ENCODE results near the gene EFNA4.
A peak's percentile ranks its signal among the peaks of the same experiment; 100 is the strongest.

The EFNA4 gene

DNA sequence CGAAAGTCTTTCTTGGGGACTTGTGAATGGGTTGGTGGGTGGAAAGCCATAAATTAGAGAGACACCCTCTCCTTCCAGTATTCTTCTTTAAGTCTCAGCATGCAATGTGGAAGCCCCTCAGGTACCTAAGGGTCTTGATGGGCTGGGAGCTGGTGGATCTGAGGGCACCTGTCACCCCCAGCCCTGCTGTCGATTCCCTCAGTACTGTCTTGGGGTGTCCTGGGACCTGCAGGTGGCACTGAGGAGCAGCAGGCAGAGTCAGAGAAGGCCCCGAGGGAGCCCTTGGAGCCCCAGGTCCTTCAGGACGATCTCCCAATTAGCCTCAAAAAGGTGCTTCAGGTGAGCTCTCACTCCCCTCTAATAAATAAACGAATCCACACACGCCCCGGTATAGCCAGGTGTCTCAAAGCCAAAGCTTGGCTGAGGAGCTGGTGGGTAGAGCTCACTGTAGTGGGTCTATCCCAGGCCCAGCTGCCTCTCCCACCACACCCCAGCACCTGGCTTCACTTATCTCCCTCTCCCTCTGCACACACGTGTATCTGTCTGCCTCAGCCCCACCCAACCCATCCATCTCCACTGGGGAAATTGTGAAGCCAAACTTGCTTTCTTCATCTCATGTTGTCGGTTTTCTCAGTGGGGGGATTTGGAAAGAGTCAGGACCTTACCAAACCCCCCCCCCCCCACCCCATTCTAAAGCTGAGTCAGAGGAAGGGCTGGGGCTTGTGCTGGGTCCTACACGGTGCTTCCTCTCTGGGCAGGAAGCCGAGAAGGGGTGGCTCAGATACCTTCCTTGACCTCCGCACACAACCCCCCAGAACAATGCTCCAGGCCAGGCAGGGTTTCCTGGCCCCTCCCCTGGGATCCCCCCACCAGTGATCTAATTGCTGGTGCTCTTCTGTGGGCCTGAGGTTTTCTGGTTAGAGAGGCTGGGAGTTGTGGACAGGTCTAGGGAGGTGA is 10.8 kb upstream of the EFNA4 start:
- DNase-seq, result no peak

DNA sequence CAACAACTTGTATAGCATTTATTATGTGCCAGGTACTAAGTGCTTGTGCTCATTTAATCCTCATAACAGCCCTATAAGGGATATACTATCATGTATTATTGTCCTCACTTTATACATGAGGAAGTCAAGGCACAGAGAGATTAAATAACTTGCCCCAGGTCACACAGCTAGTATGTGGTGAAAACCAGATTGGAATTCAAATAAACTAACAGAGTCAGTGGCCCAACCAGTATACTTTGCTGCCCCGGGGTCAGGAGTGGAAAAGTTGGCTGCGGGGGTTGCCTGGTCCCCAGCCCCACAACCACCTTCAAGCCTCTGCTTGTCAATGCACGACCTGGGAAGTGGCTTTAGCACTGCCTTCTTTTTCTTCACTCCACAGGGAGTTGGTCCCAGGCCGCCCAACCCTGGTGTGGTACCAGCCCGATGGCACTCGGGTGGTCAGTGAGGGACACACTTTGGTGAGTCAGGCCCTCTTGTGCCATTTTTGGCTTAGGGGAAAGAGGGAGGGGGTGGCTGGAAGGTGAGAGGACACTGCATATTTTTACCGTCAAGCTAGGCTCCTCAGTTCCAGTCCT is 9.9 kb upstream of the EFNA4 start:
- DNase-seq, result no peak

DNA sequence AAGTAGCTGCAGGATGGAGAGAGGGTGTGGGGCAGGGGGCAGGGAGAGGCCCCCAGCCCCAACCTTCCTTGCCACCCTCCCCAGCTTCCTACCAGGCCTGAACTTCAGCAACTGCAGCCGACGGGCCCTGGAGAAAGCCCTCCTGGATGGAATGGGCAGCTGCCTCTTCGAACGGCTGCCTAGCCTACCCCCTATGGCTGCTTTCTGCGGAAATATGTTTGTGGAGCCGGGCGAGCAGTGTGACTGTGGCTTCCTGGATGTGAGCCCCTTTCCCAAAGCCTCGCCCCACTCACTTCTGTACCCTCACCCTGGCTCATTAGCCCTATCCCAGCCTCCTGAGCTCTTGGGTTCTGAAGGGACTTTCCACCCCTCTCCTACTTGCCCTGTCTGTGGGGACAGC is 6.4 kb upstream of the EFNA4 start:
- DNase-seq, result no peak

DNA sequence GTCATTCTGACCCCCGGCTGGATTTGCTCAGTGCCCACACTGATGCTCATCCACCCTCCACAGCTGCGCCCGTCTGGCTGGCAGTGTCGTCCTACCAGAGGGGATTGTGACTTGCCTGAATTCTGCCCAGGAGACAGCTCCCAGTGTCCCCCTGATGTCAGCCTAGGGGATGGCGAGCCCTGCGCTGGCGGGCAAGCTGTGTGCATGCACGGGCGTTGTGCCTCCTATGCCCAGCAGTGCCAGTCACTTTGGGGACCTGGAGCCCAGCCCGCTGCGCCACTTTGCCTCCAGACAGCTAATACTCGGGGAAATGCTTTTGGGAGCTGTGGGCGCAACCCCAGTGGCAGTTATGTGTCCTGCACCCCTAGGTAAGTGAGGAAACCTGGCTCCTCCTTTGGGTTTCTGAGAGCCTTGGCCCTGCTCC is 5.7 kb upstream of the EFNA4 start:
- no peak for DNase-seq

DNA sequence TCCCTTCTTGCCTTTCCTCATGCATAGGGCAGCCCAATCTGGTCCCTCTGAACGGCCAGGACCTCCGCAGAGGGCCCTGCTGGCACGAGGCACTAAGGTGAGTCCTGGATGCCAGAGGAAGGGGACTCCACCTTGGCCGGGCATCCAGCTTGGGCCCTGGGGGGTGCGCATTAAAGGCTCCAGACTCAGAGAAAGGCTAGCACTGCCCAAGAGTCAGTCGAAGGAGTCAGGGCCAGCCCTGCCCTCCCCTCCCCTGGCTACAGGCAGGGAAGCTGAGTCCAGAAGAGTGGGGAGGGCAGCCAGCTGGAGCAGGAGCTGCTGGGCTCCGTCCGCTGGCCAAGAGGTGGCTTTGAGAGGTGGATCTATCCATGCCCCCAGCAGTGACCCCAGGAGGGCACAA is 2.8 kb upstream of the EFNA4 start:
- no peak for DNase-seq

DNA sequence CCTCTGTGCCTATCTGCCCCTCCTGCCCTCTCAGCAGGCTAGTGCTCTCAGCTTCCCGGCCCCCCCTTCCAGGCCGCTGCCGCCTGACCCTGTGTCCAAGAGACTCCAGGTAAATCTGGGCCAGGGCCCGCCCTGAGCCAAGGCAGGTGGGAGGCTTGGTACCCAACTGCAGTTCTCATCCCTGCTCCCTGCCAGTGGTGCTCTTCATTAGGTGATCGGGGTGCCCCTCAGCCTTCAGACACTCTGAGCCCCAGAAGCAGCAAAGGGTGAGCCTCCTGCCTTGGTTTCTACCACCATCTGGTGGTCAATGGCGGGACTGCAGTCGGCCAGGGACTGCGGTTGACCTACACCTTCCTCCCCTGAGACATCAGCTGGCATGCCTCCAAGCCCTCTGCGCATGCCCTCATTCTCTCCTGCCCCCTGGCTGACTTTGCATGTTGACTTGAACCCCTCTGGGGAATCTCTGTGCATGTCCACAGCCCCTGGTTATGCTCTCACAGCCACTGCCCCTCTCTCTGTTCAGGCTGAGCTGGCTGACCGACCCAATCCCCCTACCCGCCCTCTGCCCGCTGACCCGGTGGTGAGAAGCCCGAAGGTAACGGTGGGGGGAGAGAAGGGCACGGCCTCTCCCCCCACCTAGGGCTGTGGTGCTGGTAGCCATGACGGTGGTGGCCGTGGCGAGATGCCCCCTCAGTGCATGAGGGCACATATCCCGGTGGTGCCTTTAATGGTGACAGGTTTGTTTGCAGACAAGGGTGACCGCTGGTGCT is 2.0 kb upstream of the EFNA4 start:
- DNase-seq, result peak; percentile 14

DNA sequence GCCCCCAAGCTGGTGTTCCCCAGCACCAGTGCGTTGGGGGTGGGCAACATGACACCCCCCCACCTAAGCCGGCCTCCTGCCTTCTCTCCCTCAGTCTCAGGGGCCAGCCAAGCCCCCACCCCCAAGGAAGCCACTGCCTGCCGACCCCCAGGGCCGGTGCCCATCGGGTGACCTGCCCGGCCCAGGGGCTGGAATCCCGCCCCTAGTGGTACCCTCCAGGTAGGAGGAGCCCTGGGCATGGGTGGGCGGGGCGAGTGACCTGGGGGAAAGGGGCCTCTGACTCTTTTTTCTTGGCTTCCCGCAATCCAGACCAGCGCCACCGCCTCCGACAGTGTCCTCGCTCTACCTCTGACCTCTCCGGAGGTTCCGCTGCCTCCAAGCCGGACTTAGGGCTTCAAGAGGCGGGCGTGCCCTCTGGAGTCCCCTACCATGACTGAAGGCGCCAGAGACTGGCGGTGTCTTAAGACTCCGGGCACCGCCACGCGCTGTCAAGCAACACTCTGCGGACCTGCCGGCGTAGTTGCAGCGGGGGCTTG is 1.3 kb upstream of the EFNA4 start:
- no peak for DNase-seq

DNA sequence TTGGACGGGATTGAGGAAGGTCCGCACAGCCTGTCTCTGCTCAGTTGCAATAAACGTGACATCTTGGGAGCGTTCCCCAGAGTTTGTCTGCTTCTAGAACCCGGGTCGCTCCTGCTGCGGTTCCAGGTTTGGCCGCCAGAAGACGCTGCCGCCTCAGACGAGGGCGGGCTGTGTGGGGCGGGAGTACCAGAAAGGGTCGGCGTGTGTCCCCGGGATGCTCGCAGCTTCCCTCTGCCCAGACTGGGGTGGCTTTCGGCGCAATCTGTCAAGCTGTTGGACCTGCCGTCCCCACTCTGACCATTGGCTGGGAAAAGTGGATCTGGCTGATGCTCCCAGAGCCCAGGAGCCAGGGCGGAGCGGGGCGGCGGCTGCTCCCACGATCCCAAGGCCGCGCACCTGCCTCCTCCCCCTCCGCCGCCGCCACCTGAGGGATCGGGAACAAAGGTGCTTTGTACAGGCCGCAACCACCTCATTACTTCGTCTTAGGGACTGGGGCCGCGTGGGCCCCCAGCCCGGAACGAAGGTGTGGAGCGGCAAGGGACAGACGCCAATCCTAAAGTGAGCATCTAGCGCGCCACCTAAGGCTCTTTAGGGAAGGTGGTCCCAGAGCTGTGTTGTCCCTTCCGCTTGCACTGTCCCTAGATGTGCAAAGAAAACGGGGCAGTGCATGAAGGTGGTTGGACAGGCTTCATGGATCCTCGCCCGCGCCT is 683 bp upstream of the EFNA4 start:
- no peak for DNase-seq

DNA sequence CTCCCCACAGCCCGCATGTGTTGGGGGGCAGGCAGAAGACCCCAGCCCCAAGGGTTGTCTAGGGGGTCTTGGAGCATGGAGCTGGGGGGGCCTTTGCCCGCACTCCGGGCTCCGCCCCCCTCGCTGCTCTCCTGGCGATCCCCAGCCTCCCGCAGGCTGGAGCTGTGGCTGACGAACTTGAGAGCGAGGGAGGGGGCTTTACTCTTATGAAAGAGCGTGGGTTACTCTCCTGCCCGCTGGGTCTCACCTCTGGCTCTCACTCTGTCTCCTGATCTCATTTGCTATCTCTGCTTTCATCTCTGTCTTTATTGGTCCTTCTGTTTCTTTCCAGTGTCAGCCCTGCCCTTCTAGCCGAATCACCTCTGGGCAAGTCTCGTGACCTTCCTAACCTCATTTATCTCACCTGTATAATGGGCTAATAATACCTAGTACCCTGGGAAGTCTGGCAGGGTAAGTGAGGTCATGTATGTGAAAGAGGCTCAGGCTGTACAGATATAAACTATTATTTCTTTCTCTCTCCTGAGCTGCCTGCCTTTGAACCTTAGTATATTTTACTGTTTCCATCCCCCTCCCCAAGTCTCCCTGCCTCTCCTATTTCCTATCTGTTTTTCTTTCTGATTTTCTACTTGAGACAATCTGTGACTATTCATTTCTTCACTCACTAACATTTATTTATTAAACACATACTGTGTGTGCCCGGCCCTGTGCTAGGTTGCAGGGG is 731 bp downstream of the EFNA4 start:
- no peak for DNase-seq

DNA sequence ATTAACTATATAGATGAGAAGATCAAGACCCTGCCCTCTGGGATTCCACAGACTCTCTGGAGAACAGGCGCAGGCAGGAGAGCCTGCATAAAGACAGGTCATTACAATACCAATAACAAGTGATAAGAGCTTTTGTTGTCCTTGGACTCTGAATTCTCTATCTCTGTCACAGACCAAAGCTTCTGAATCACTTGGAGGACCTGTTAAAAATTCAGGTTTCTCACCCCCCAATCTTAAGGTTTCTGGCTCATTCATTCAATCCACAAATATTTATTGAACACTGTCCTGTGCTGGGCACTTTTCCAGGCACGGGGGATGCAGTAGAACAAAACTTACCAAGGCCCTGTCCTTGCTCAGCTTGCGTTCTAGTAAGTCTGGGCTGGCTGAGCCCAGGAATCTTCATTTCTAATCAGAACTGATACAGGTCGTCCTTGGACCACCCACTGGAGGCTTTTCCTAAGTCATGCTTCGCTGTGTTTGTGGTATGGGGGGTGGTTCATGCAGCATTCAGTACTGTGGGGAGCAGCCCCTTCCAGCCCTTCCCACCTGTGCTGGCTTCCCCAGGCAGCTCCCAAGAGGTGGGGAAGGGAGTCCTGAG is 1.4 kb downstream of the EFNA4 start:
- no peak for DNase-seq

DNA sequence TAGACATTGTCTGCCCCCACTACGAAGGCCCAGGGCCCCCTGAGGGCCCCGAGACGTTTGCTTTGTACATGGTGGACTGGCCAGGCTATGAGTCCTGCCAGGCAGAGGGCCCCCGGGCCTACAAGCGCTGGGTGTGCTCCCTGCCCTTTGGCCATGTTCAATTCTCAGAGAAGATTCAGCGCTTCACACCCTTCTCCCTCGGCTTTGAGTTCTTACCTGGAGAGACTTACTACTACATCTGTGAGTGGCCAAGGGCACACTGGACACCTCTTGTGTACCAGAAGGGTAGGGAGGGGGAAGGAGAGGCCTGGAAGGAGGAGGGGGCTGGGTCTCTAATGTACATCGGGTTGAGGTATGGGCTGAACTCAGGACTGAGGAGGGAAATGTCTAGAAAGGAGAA is 3.2 kb downstream of the EFNA4 start:
- no peak for DNase-seq

DNA sequence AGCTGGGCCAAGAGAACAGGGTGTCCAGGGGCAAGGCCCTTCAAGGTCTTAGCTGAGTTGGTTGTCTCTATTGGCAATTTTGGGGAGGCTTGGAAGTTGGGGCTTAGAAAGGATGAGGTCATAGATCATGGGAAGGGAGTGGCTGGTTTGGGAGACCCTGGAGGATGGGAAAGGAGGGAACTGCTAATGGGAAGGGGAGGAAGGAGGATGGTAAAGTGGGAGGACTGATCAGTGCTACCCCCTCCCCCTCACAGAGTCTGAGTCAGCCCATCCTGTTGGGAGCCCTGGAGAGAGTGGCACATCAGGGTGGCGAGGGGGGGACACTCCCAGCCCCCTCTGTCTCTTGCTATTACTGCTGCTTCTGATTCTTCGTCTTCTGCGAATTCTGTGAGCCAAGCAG is 5.1 kb downstream of the EFNA4 start:
- no peak for DNase-seq

DNA sequence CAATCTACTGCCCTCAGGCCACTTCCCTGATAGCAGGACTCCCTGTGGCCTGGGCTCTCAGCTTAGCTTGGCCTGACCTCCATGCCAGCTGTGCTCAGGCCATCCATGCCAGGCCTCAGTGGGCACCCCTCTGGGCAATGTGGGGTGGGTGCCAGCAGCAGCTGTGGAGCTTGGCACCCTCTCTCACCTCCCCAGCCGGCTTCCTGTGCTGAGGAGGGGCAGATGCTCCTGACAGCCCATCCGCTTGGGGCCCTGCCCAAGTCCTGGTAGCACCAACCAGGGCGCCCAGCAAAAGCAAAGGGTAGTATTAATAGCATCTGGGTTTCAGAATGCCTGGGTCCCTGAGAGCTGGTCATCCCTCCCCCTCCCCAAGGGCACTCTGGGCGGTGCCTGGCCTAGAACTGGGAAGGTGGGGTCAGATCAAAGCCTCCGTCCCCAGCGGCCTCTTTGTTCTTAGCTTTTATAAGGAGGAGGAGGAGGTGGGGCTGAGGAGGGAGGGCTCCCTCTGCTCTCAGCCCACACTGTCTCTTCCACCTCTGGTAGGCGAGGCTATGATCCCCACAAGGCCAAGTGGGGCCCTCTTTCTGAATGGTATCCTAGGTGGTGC is 6.1 kb downstream of the EFNA4 start:
- DNase-seq, result no peak

DNA sequence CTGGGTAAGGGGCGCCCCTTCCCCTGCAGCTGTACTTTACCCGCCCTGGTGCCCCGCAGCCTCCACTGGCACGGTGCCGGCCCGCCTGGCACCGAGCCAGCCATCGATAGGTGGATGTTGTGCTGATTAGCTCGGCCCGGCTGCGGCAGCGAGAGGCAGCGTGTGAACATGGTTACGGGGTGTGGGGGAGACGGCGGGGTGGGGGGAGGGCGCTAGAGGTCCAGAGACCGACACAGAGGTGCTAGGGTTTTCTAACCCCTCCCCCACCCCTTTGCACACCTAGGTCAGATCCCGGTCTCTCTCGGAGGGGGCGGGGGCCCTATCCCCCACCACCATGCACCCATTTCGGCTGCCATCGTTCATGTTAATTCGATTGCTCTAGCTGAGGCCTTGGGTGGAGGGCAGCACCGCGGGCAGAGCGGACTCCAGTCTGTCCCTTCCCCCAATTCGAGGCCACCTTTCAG is 6.7 kb downstream of the EFNA4 start:
- DNase-seq, result no peak

DNA sequence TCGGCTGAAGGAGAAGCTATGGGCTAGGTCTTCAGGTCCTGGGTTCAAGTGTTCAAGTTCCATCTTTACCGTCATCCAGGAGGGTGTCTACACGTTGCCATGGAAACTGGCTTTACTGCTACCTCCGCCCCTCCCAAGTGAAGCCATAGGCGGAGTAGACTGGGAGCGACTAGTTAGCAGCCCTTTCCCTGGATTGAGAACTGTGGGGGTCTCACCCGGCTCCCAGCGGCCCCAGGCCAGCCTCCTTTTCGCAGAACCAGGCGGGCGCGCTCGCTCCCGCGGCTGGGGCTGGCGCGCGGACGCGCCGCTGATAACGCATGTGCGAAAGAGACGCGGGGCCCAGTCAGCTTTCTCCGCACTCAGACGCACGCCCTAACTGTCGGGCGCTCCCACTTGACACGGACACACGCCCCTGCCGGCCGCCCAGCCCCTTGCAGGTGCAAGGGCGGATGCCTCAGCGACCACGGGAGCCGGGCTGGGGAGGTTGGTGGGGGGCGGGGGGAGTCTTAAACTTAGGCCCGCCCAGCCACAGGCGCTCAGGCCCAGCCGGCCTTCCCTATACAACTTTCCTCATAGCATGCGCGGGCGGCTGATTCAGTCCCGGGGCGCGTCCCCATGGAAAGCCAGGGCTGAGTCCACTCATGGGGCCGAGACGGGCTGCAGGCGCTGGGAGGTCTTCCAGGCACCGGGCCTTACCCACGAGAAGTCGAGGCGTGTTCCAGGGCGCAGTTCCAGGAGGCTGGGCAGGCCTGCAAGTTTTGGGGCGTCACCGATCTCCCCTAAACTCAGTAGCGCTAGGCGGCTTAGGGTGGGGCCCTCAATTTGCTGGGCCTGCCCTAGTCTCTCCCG is 7.4 kb downstream of the EFNA4 start:
- DNase-seq, result no peak

DNA sequence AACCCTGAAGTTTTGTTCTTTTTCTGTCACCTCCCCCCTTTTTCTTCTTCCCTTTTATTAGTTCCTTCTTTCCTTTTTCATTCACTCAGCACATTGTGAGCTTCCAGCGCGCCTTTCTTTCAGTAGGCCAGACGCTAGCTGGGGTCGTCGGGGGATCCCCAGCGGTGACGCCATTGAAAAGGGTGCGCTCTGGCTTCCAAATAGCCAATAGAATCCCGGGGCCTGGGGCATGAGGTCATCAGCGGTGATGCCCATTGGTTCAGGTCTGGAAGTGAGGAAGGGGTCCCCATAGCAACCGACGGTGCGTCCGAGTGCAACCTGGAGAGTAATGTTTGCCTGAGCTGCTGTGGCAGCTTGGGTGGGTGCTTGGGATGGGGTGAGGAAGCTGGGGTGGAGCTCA is 8.2 kb downstream of the EFNA4 start:
- no peak for DNase-seq

DNA sequence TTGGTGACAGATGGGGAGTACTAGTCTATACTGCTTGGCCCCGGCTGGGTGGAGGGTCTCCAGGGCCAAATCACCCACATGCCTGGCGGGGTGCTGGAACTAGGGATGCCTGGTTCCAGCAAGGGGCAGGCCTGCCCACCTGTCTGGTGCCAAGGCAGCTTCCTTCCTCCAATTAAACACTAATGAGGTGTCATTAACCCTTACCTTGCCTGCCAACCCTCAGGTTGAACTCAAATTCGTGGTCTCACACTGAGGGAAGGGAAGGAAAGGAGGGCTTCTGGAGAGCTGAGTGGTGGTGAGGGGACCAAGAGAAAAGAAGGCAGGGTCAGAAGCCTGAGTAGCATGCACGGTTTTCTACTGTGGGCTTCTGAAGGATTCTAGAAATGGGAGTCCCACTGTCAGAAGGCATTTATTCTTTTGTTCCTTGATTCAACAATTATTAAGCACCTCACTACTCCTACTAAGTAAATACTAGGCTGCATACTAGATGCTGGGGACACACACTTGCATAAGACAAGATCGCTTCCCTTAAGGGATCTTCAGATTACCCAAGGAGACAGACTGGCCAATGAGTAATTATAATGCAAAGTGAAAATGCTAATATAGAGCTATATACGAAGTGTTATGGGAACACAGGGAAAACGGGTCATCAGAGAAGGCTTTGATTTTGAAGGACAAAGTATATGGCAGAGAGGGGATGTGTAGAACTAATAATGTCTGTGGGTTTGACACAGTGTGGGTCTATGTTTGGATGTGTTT is 9.2 kb downstream of the EFNA4 start:
- no peak for DNase-seq

DNA sequence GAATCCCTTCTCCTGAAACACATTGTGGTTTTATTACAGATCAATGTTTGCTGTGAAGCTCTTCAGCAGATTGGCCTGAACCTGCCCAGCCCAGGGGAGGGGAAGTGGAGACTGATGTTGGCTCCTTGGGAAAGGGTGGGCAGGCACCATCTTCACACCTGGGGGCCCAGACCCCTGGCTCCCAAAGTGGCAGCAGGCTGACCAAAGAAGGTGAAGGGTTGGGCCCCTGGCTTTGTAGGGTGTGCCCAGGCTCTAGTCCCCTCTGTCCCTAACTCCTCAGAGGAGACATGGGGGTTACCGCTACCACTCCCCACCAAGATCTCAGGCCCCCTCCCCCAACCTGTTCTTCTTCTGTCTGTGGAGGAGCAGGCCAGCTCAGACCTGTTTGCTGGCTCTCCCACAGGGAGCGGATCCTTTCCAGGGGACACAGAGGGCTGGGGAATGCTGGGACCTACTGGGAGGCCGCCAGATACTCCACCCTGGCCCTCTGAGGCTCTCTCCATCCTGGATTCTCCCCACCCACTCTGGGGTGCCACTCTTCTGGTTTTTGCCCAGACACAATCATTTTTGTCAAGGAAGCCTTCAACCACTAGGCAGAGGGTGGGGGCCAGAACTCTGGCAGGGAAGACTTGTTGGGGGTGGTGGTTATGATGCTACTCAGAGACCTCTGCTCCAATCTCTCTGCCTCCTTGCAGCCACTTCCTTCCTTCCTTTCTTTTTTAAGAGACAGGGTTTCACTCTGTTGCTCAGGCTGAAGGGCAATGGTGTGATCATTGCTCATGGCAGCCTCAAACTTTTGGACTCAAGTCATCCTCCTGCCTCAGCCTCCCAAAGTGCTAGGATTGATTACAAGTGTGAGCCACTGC is 10.1 kb downstream of the EFNA4 start:
- no peak for DNase-seq
